HEK293 (cell line): ENCODE results near the gene FBXO28.

Experiments used
- CTCF ChIA-PET: fragments of 350-600 bp; formaldehyde crosslinking; extraction: SDS; loops from one replicate; lab custom pipeline; 2021; ENCODE audit warnings: antibody characterized with exemption; lab: Yijun Ruan, JAX
- POLR2A ChIA-PET: fragments of 300-600 bp; formaldehyde crosslinking; extraction: SDS; loops from one replicate; lab custom pipeline; 2020; ENCODE audit warnings: antibody characterized with exemption, inconsistent platforms; lab: Yijun Ruan, JAX
- H3K27ac ChIP-seq: fragments of 200-500 bp; sonication (Bioruptor generic); 2 replicates; pipeline ENCODE4 v1.5.1; 2014; ENCODE audit warnings: low read depth, low read length, control low read depth, inconsistent platforms; ENCODE audit errors: extremely low read depth
- H3K36me3 ChIP-seq, 2 experiments: fragments of 200-500 bp in 1 of 2; sonication (Bioruptor generic) in 1 of 2; 1 replicate in 1 of 2; 2 replicates in 1 of 2; pipeline ENCODE4 v1.5.1; 2014 to 2017; ENCODE audit warnings: inconsistent platforms in 2 of 2, low read length in 2 of 2; ENCODE audit not compliant: control insufficient read depth in 2 of 2, insufficient read depth in 1 of 2
- H3K4me1 ChIP-seq: fragments of 200-500 bp; sonication (Bioruptor generic); 2 replicates; pipeline ENCODE4 v1.5.1; 2014; ENCODE audit warnings: mild to moderate bottlenecking, low read length, inconsistent platforms; ENCODE audit not compliant: control insufficient read depth, insufficient read depth
- H3K4me3 ChIP-seq: 2 replicates; pipeline ENCODE4 v1.5.1; 2011; ENCODE audit warnings: low read depth, mild to moderate bottlenecking, control low read depth, low read length, moderate library complexity
- H3K9me3 ChIP-seq: fragments of 200-500 bp; sonication (Bioruptor generic); 2 replicates; pipeline ENCODE4 v1.5.1; 2014; ENCODE audit warnings: low read depth, low read length, inconsistent platforms; ENCODE audit not compliant: control insufficient read depth, insufficient read depth
- GLI2 ChIP-seq: fragments of 450-650 bp; formaldehyde crosslinking; IDR thresholded peaks from 2 replicates; pipeline ENCODE4; 2017; ENCODE audit warnings: missing biosample characterization, missing genetic modification characterization, low read depth, borderline replicate concordance
- GLIS2 ChIP-seq: fragments of 450-650 bp; formaldehyde crosslinking; IDR thresholded peaks from 2 replicates; pipeline ENCODE4 v1.5.1; 2016; ENCODE audit warnings: missing biosample characterization, missing genetic modification characterization
- PRDM1 ChIP-seq: fragments of 450-650 bp; formaldehyde crosslinking; IDR thresholded peaks from 2 replicates; pipeline ENCODE4; 2016; ENCODE audit warnings: missing biosample characterization, missing genetic modification characterization
- TCF7L2 ChIP-seq: IDR thresholded peaks from 2 replicates; pipeline ENCODE4 v1.6.1; 2011; ENCODE audit warnings: low read depth, mild to moderate bottlenecking, inconsistent platforms, low read length, moderate library complexity, borderline replicate concordance
- ZBTB17 ChIP-seq: fragments of 450-650 bp; formaldehyde crosslinking; IDR thresholded peaks from 2 replicates; pipeline ENCODE4 v1.5.1; 2016; ENCODE audit warnings: missing biosample characterization, missing genetic modification characterization
- ZNF138 ChIP-seq: fragments of 450-650 bp; formaldehyde crosslinking; IDR thresholded peaks from 2 replicates; pipeline ENCODE4 v1.5.1; 2016; ENCODE audit warnings: missing biosample characterization, missing genetic modification characterization, borderline replicate concordance
- ZNF2 ChIP-seq: fragments of 450-650 bp; formaldehyde crosslinking; IDR thresholded peaks from 2 replicates; pipeline ENCODE4 v1.5.1; 2016; ENCODE audit warnings: missing biosample characterization, missing genetic modification characterization
- ZNF214 ChIP-seq: fragments of 450-650 bp; formaldehyde crosslinking; IDR thresholded peaks from 2 replicates; pipeline ENCODE4 v1.5.1; 2017; ENCODE audit warnings: missing biosample characterization, mild to moderate bottlenecking, missing genetic modification characterization, borderline replicate concordance
- ZNF23 ChIP-seq: fragments of 450-650 bp; formaldehyde crosslinking; IDR thresholded peaks from 2 replicates; pipeline ENCODE4 v1.5.1; 2016; ENCODE audit warnings: missing biosample characterization, missing genetic modification characterization, borderline replicate concordance
- ZNF37A ChIP-seq: fragments of 450-650 bp; IDR thresholded peaks from 2 replicates; pipeline ENCODE4 v1.5.1; 2018; ENCODE audit warnings: missing biosample characterization, missing genetic modification characterization
- ZNF423 ChIP-seq: fragments of 450-650 bp; formaldehyde crosslinking; IDR thresholded peaks from 2 replicates; pipeline ENCODE4 v1.5.1; 2016; ENCODE audit warnings: missing biosample characterization, missing genetic modification characterization
- ZNF514 ChIP-seq: fragments of 450-650 bp; formaldehyde crosslinking; IDR thresholded peaks from 2 replicates; pipeline ENCODE4 v1.5.1; 2016; ENCODE audit warnings: missing biosample characterization, missing genetic modification characterization
- ZNF701 ChIP-seq: fragments of 450-650 bp; formaldehyde crosslinking; IDR thresholded peaks from 2 replicates; pipeline ENCODE4 v1.5.1; 2016; ENCODE audit warnings: missing biosample characterization, missing genetic modification characterization
- TF ChIP-seq, protein P1 (sequence below): fragments of 450-650 bp; formaldehyde crosslinking; conservative IDR thresholded peaks from 2 replicates; pipeline ENCODE4 v1.5.1; 2016; ENCODE audit warnings: low read depth, missing biosample characterization, missing genetic modification characterization
- TF ChIP-seq, protein P2 (sequence below): fragments of 450-650 bp; IDR thresholded peaks from 2 replicates; pipeline ENCODE4 v1.5.1; 2018; ENCODE audit warnings: missing biosample characterization, missing genetic modification characterization
- TF ChIP-seq, protein P3 (sequence below): fragments of 450-650 bp; formaldehyde crosslinking; IDR thresholded peaks from 2 replicates; pipeline ENCODE4 v1.5.1; 2016; ENCODE audit warnings: missing biosample characterization, missing genetic modification characterization
- TF ChIP-seq, protein P4 (sequence below): fragments of 450-650 bp; formaldehyde crosslinking; IDR thresholded peaks from 2 replicates; pipeline ENCODE4 v1.5.1; 2016; ENCODE audit warnings: missing biosample characterization, missing genetic modification characterization

Gene FBXO28

DNA sequence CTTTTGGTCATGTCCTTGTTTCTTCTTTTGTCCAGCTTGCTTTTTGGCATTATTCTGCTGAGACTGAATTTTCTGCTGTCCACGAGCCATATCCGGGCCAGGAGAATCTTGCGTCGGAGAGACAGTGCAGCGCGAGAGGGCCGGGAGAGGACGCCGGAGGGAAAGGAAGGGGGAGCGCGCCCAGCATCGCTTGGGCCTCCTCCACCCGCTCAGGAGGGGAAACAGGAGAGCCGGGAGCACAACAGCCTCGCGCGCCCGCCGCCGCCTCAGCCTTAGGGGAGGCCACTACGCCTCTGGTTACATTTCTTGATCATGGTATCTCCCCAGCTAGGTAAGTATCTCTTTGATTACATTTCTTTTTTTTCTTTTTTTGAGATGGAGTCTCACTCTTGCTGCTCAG lies 61.7 kb downstream of the FBXO28 start:
- Histone ChIP-seq H3K36me3 (no peaks in the 10 kb centered on the region), H3K9me3 (no peaks in the 10 kb centered on the region), H3K4me3 (no peak overlapping the region), H3K4me1 (no peaks in the 10 kb centered on the region), H3K27ac (no peak overlapping the region)
- CTCF ChIA-PET = no interaction called here
- TF ChIP-seq, protein P1, sequence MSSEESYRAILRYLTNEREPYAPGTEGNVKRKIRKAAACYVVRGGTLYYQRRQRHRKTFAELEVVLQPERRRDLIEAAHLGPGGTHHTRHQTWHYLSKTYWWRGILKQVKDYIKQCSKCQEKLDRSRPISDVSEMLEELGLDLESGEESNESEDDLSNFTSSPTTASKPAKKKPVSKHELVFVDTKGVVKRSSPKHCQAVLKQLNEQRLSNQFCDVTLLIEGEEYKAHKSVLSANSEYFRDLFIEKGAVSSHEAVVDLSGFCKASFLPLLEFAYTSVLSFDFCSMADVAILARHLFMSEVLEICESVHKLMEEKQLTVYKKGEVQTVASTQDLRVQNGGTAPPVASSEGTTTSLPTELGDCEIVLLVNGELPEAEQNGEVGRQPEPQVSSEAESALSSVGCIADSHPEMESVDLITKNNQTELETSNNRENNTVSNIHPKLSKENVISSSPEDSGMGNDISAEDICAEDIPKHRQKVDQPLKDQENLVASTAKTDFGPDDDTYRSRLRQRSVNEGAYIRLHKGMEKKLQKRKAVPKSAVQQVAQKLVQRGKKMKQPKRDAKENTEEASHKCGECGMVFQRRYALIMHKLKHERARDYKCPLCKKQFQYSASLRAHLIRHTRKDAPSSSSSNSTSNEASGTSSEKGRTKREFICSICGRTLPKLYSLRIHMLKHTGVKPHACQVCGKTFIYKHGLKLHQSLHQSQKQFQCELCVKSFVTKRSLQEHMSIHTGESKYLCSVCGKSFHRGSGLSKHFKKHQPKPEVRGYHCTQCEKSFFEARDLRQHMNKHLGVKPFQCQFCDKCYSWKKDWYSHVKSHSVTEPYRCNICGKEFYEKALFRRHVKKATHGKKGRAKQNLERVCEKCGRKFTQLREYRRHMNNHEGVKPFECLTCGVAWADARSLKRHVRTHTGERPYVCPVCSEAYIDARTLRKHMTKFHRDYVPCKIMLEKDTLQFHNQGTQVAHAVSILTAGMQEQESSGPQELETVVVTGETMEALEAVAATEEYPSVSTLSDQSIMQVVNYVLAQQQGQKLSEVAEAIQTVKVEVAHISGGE (tag by site-specific recombination) = peak; percentile 51
- TF ChIP-seq GLIS2 (tag by site-specific recombination) (no peak), ZNF138 (tag by site-specific recombination) (no peak), PRDM1 (tag by site-specific recombination) (0 out of 2 replicates have a peak, but pooled peaks have one; percentile 46)
- TF ChIP-seq, protein P2, sequence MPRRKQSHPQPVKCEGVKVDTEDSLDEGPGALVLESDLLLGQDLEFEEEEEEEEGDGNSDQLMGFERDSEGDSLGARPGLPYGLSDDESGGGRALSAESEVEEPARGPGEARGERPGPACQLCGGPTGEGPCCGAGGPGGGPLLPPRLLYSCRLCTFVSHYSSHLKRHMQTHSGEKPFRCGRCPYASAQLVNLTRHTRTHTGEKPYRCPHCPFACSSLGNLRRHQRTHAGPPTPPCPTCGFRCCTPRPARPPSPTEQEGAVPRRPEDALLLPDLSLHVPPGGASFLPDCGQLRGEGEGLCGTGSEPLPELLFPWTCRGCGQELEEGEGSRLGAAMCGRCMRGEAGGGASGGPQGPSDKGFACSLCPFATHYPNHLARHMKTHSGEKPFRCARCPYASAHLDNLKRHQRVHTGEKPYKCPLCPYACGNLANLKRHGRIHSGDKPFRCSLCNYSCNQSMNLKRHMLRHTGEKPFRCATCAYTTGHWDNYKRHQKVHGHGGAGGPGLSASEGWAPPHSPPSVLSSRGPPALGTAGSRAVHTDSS = no peak
- POLR2A ChIA-PET = interaction anchor here (0.6 kb wide), 1 partner anchor 1038 kb away, joined by 3 read pairs; no protein-coding TSS in a partner anchor

DNA sequence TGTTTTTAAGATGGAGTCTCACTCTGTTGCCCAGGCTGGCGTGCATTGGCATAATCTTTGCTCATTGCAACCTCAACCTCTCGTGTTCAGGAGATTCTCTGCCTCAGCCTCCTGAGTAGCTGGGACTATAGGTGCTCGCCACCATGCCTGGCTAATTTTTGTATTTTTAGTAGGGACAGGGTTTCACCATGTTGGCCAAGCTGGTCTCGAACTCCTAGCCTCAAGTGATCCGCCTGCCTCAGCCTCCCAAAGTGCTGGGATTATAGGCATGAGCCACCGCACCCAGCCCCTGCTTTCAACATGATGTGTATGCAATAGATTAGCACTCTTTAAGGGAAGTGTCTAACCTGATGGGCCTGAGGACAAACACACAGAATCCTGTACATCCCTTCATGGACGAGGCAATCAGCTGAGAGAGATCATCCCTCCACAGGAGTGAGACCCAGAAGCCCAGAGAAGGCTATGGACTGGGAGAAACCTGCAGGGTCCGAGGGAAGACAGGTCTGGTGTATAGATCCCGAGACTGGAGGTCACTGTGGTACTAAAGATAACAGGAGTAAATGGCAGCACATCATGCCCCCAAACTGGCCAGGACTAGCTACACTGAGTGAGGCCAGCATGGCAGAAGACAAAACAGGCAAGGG lies 63.6 kb downstream of the FBXO28 start:
- POLR2A ChIA-PET = interaction anchor here (0.6 kb wide), 1 partner anchor 35 kb away, joined by 5 read pairs; no protein-coding TSS in a partner anchor
- Histone ChIP-seq H3K9me3 (no peaks in the 10 kb centered on the region), H3K4me1 (no peaks in the 10 kb centered on the region), H3K27ac (no peak overlapping the region), H3K4me3 (no peak overlapping the region), H3K36me3 (no peaks in the 10 kb centered on the region)
- CTCF ChIA-PET = interaction anchor here (0.6 kb wide), 2 partner anchors 9 to 31 kb away, joined by 3 read pairs; no protein-coding TSS in a partner anchor
- TF ChIP-seq ZBTB17 (peak; percentile 73), GLI2 (no peak), ZNF423 (tag by site-specific recombination) (no peak), ZNF701 (tag by site-specific recombination) (no peak)
- TF ChIP-seq, protein P3, sequence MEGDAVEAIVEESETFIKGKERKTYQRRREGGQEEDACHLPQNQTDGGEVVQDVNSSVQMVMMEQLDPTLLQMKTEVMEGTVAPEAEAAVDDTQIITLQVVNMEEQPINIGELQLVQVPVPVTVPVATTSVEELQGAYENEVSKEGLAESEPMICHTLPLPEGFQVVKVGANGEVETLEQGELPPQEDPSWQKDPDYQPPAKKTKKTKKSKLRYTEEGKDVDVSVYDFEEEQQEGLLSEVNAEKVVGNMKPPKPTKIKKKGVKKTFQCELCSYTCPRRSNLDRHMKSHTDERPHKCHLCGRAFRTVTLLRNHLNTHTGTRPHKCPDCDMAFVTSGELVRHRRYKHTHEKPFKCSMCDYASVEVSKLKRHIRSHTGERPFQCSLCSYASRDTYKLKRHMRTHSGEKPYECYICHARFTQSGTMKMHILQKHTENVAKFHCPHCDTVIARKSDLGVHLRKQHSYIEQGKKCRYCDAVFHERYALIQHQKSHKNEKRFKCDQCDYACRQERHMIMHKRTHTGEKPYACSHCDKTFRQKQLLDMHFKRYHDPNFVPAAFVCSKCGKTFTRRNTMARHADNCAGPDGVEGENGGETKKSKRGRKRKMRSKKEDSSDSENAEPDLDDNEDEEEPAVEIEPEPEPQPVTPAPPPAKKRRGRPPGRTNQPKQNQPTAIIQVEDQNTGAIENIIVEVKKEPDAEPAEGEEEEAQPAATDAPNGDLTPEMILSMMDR = no peak
- TF ChIP-seq, protein P4, sequence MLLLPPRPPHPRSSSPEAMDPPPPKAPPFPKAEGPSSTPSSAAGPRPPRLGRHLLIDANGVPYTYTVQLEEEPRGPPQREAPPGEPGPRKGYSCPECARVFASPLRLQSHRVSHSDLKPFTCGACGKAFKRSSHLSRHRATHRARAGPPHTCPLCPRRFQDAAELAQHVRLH (tag by site-specific recombination) = no peak
- TF ChIP-seq, all 188 proteins: peak for 1

DNA sequence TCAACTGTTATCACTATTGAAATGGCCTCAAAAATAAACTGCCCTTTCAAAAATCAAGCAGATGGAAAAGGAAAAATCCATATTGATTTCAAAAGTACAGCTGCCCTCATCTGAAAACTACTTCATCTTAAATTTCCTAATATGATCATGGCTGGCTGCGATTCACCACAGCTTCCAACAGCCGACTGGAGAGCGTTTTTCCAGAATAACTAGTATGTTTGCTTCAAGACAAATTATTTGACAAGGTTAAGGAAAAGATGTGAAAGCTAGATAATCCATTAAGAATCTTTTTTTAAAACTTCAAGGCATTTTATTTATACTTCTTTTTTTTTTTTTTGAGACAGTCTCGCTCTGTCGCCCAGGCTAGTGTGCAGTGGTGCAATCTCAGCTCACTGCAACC lies 65.0 kb downstream of the FBXO28 start:
- Histone ChIP-seq H3K27ac (no peak overlapping the region), H3K4me1 (no peaks in the 10 kb centered on the region), H3K36me3 (no peaks in the 10 kb centered on the region)
- ChIA-PET CTCF (interaction anchor here (0.7 to 1.9 kb wide), 2 partner anchors 26 to 883 kb away, joined by 7 to 11 read pairs; no protein-coding TSS in a partner anchor), POLR2A (interaction anchor here (0.7 to 1.0 kb wide), 2 partner anchors 8 to 9 kb away, joined by 3 to 4 read pairs; no protein-coding TSS in a partner anchor)
- TF ChIP-seq ZNF701 (tag by site-specific recombination) (no peak), TCF7L2 (no peak), ZNF514 (tag by site-specific recombination) (no peak), ZNF23 (tag by site-specific recombination) (no peak), ZNF2 (tag by site-specific recombination) (no peak), ZNF37A (tag by site-specific recombination) (no peak), ZNF214 (tag by site-specific recombination) (no peak)
- TF ChIP-seq, protein P1 (tag by site-specific recombination) = no peak
- TF ChIP-seq, all 188 proteins: peak for 0
- Histone ChIP-seq H3K4me3 (no peak overlapping the region), H3K9me3 (no peaks in the 10 kb centered on the region)
